ENCODE measurements around the gene SEMA5A. TPM values are rescaled to one million over a fixed set of nuclear protein-coding genes. Genes with fewer than 3 reads are reported as not detected.

SEMA5A gene
- total and polyA plus RNA-seq, 2 of the 13 experiments (the other 11 are each of a cell fraction or from before 2014, with no cell fraction given), result 0.01 TPM; not detected in 1

GRCh38 chr5:9122528-9122927 is 423.3 kb downstream of the SEMA5A start (continued):
- TF ChIP-seq JARID2 (CRISPR knock-in tag; IDR thresholded peaks at IDR 0.05; ENCODE audit: insufficient replicate concordance), result no peak
- TF ChIP-seq NFE2L2 (IDR thresholded peaks at IDR 0.05; ENCODE audit: low read length), result no peak
- TF ChIP-seq ZNF782 (CRISPR knock-in tag; IDR thresholded peaks at IDR 0.05; ENCODE audit: borderline replicate concordance), result no peak
- no peak for TF ChIP-seq ZKSCAN1 (IDR thresholded peaks at IDR 0.05; ENCODE audit: low read length)
- no peak for TF ChIP-seq PAF1 (CRISPR knock-in tag; IDR thresholded peaks at IDR 0.05)
- TF ChIP-seq PRDM10 (CRISPR knock-in tag; IDR thresholded peaks at IDR 0.05; ENCODE audit: low read depth), result no peak
- TF ChIP-seq SALL2 (CRISPR knock-in tag; IDR thresholded peaks at IDR 0.05), result no peak
- TF ChIP-seq ZNF761 (CRISPR knock-in tag; conservative IDR thresholded peaks at IDR 0.05), result no peak
- TF ChIP-seq REL (CRISPR knock-in tag; conservative IDR thresholded peaks at IDR 0.05), result no peak

GRCh38 chr5:9121597-9121996 is 424.3 kb downstream of the SEMA5A start:
- H3K4me3 ChIP-seq (replicated peaks in 1 of 3; ENCODE audit: insufficient read depth in 1 of 3, low read depth in 2 of 3, low read length in 3 of 3), result no peak overlapping the region
- H3K4me2 ChIP-seq (ENCODE audit: low read depth, low read length), result no peak overlapping the region
- H3K9me3 ChIP-seq (ENCODE audit: low read length), result peaks cover 1% of the 10 kb centered on the region; the same call in 1 of the 2 replicates
- H3K27ac ChIP-seq (ENCODE audit: extremely low read length, insufficient read depth, low read length), result no peak overlapping the region
- H3K79me2 ChIP-seq (ENCODE audit: insufficient read depth, low read length), result no peaks in the 10 kb centered on the region
- intact Hi-C loops (cut with micrococcal nuclease; ENCODE audit: unreplicated experiment), result no loop called here
- FAIRE-seq (no peak), DNase-seq (ENCODE audit: low spot score) (no peak), ATAC-seq (no peak)
- no TSS peak for BruUV-seq (replicated peaks)
- in situ Hi-C loops (cut with HindIII; ENCODE audit: extremely low pct_ligation_motif_present, low pct_unique_long_range_greater_than_20kb), result no loop called here
- no peaks in the 10 kb centered on the region for H3K36me3 ChIP-seq (replicated peaks in 1 of 2; ENCODE audit: control insufficient read depth in 1 of 2, insufficient read depth in 2 of 2, low read length in 2 of 2)
- H2AFZ ChIP-seq (ENCODE audit: low read length), result no peak overlapping the region
- H3K9ac ChIP-seq (ENCODE audit: insufficient read depth, low read depth, low read length), result no peak overlapping the region
- ChIA-PET POLR2A (no interaction called here), CTCF (ENCODE audit: low intra/inter-chr PET ratio, low total read pairs) (no interaction called here)
- 0% methylated on average over 1 of the region's 1 CpG for WGBS (ENCODE audit: low lambda C conversion rate)
- H4K20me1 ChIP-seq (ENCODE audit: insufficient read depth, low read length), result no peaks in the 10 kb centered on the region
- no peaks in the 10 kb centered on the region for H3K27me3 ChIP-seq (ENCODE audit: control insufficient read depth in 1 of 2, insufficient read depth in 2 of 2, low read length in 2 of 2)
- H3K4me1 ChIP-seq (ENCODE audit: insufficient read depth, low read length), result no peaks in the 10 kb centered on the region
- TF ChIP-seq NFE2 (CRISPR knock-in tag; IDR thresholded peaks at IDR 0.05) (no peak), ZMAT5 (CRISPR knock-in tag; IDR thresholded peaks at IDR 0.05; ENCODE audit: borderline replicate concordance, low read depth) (no peak), AGO2 (optimal IDR thresholded peaks at IDR 0.05; ENCODE audit: low read depth, low read length) (no peak), ZNF878 (CRISPR knock-in tag; IDR thresholded peaks at IDR 0.05) (no peak), ZNF276 (CRISPR knock-in tag; IDR thresholded peaks at IDR 0.05; ENCODE audit: low read depth) (no peak), SOX13 (IDR thresholded peaks at IDR 0.05) (no peak), SOX13 (CRISPR knock-in tag; conservative IDR thresholded peaks at IDR 0.05 in 1 of 2, IDR thresholded peaks at IDR 0.05 in 1 of 2) (no peak), ZBTB37 (CRISPR knock-in tag; IDR thresholded peaks at IDR 0.05) (no peak), KDM1A (CRISPR knock-in tag; IDR thresholded peaks at IDR 0.05) (no peak)
